Thyroid gland (tissue), 4 donors: ENCODE data around the gene ST7.

Experiments used
- POLR2A ChIP-seq, 2 donors: fragments of 450-650 bp; IDR thresholded peaks; one replicate each; pipeline ENCODE4 v1.6.1; 2017; ENCODE audit warnings: antibody characterized with exemption in 2 of 2, mild to moderate bottlenecking in 2 of 2, moderate library complexity in 1 of 2
- TF ChIP-seq, protein P1 (sequence below), 6 experiments: fragments of 200-600 bp in 3 of 6; fragments of 450-650 bp in 3 of 6; sonication (generic) in 3 of 6; IDR thresholded peaks; one replicate each; pipeline ENCODE4 v1.5.1; 2016 to 2019; ENCODE audit warnings: antibody characterized with exemption in 6 of 6, mild to moderate bottlenecking in 2 of 6, inconsistent platforms in 1 of 6, moderate library complexity in 1 of 6

DNA sequence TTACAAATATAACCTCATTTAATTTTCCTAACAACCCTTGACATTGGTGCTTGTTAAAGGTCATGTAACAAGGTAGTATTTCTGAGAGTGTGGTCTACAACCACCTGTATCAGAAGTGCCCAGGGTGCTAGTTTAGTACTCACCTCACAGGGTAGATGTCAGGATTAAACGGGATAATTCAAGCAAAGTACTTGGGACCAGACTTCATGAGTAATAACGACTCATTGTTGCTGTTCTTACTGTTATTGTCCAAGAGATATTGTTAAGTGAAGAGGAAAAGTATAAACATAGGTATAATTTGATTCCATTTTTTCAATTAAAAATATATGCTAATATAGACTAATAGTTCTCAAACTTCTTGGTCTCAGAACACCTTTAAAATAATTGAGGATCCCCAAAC, 190.3 kb downstream of the ST7 start:
- TF ChIP-seq, protein P1, sequence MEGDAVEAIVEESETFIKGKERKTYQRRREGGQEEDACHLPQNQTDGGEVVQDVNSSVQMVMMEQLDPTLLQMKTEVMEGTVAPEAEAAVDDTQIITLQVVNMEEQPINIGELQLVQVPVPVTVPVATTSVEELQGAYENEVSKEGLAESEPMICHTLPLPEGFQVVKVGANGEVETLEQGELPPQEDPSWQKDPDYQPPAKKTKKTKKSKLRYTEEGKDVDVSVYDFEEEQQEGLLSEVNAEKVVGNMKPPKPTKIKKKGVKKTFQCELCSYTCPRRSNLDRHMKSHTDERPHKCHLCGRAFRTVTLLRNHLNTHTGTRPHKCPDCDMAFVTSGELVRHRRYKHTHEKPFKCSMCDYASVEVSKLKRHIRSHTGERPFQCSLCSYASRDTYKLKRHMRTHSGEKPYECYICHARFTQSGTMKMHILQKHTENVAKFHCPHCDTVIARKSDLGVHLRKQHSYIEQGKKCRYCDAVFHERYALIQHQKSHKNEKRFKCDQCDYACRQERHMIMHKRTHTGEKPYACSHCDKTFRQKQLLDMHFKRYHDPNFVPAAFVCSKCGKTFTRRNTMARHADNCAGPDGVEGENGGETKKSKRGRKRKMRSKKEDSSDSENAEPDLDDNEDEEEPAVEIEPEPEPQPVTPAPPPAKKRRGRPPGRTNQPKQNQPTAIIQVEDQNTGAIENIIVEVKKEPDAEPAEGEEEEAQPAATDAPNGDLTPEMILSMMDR (IDR thresholded peaks at IDR 0.05) = no peak
- no peak for TF ChIP-seq POLR2A (IDR thresholded peaks at IDR 0.05)
